Measurements from ENCODE around the gene ILKAP.

The ILKAP gene

DNA sequence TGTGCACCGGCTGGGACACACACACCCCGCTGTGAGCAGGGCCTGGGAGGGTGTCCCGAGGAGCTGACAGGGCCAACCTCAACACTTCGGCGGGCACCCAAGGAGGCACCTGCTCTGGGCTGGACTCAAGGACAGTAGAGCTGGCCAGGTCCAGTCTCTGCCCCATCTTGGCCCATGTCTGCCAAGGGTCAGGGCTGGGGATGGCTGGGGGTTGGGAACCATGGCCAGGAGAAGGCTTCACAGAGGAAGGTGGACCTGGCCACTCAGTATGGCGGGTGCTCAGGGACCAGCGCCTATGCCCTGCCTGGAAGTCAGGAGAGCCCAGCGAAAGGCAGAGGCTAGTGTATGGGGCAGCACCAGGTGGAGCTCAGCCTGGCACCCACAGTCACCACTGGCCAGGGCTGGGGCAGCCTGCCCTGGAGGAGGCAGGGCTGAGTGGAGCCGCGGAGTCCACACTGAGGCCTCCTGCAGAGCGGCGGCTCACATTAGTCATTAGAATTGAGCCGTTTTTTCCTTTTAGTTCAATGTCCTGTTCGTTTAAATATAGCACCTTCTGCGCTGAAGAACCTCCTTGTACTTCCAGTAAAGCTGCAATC, 40.6 kb downstream of the ILKAP start:
- Histone ChIP-seq H3K27me3 (ENCODE audit: low read length) (no peaks in the 10 kb centered on the region), H3K27ac (ENCODE audit: low read depth, low read length) (no peak overlapping the region)

DNA sequence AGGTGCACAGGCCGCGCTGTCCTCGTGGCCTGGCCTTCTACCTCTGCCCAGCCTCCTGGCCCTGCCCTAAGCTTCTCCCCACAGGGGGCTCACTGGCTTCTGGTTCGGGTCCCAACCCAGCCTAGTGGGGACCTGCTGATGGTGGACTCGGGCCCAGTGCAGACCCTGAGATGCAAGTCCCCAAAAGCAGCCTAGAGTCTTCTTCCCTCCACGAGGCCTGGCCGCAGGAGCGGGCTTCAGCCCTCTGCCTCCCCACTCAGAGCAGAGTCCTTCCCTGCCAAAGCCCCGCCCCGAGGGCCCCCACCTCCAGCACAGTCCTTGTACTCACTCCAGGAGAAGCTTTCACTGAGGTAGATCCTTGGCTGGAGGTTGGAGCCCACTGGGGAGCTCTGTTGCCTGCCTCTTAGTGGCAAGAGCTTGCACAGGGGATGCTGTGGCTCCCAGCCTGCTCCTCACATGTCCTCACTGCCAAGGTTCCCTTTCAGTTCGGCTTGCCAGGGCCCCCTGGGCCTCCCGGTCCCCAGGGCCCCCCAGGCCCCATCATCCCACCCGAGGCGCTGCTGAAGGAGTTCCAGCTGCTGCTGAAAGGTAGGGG, 41.1 kb downstream of the ILKAP start:
- Histone ChIP-seq H3K4me3 (ENCODE audit: insufficient read depth, low read length, poor library complexity, severe bottlenecking) (no peak overlapping the region), H3K79me2 (ENCODE audit: insufficient read depth, low read length) (no peaks in the 10 kb centered on the region), H3K9ac (ENCODE audit: low read length) (no peak overlapping the region), H3F3A (ENCODE audit: insufficient read depth) (peaks cover 4% of the 10 kb centered on the region; the same call in 1 of the 2 replicates), H3K4me2 (ENCODE audit: low read depth, low read length, poor library complexity, severe bottlenecking) (no peak overlapping the region), H3K36me3 (ENCODE audit: low read length) (no peaks in the 10 kb centered on the region), H3K9me3 (ENCODE audit: insufficient read depth, low read length) (no peaks in the 10 kb centered on the region), H3K9me2 (replicated peaks; ENCODE audit: insufficient read depth, low read length) (no peaks in the 10 kb centered on the region), H3K27me3 (ENCODE audit: low read length) (no peaks in the 10 kb centered on the region), H4K20me1 (ENCODE audit: low read depth, low read length) (no peaks in the 10 kb centered on the region), H3K27ac (ENCODE audit: low read depth, low read length) (no peak overlapping the region), H2AFZ (ENCODE audit: low read depth, low read length, severe bottlenecking) (no peak overlapping the region)
- TF ChIP-seq, protein P1, sequence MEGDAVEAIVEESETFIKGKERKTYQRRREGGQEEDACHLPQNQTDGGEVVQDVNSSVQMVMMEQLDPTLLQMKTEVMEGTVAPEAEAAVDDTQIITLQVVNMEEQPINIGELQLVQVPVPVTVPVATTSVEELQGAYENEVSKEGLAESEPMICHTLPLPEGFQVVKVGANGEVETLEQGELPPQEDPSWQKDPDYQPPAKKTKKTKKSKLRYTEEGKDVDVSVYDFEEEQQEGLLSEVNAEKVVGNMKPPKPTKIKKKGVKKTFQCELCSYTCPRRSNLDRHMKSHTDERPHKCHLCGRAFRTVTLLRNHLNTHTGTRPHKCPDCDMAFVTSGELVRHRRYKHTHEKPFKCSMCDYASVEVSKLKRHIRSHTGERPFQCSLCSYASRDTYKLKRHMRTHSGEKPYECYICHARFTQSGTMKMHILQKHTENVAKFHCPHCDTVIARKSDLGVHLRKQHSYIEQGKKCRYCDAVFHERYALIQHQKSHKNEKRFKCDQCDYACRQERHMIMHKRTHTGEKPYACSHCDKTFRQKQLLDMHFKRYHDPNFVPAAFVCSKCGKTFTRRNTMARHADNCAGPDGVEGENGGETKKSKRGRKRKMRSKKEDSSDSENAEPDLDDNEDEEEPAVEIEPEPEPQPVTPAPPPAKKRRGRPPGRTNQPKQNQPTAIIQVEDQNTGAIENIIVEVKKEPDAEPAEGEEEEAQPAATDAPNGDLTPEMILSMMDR (IDR thresholded peaks at IDR 0.05; ENCODE audit: insufficient read depth, low read length, poor library complexity, severe bottlenecking): no peak
- no peak for TF ChIP-seq EZH2phosphoT487 (conservative IDR thresholded peaks at IDR 0.05; ENCODE audit: low read length)

More for the DNA sequence above, 40.6 kb downstream of the ILKAP start:
- Histone ChIP-seq H3K4me3 (ENCODE audit: insufficient read depth, low read length, poor library complexity, severe bottlenecking) (no peak overlapping the region), H3K9me3 (ENCODE audit: insufficient read depth, low read length) (no peaks in the 10 kb centered on the region), H3K79me2 (ENCODE audit: insufficient read depth, low read length) (no peaks in the 10 kb centered on the region), H3K36me3 (ENCODE audit: low read length) (no peaks in the 10 kb centered on the region), H2AFZ (ENCODE audit: low read depth, low read length, severe bottlenecking) (no peak overlapping the region), H3F3A (ENCODE audit: insufficient read depth) (peaks cover 4% of the 10 kb centered on the region; the same call in 1 of the 2 replicates), H3K4me2 (ENCODE audit: low read depth, low read length, poor library complexity, severe bottlenecking) (no peak overlapping the region), H3K9ac (ENCODE audit: low read length) (no peak overlapping the region), H3K9me2 (replicated peaks; ENCODE audit: insufficient read depth, low read length) (no peaks in the 10 kb centered on the region), H4K20me1 (ENCODE audit: low read depth, low read length) (no peaks in the 10 kb centered on the region)
- TF ChIP-seq, protein P1 (IDR thresholded peaks at IDR 0.05; ENCODE audit: insufficient read depth, low read length, poor library complexity, severe bottlenecking): no peak
- TF ChIP-seq EZH2phosphoT487 (conservative IDR thresholded peaks at IDR 0.05; ENCODE audit: low read length): no peak

DNA sequence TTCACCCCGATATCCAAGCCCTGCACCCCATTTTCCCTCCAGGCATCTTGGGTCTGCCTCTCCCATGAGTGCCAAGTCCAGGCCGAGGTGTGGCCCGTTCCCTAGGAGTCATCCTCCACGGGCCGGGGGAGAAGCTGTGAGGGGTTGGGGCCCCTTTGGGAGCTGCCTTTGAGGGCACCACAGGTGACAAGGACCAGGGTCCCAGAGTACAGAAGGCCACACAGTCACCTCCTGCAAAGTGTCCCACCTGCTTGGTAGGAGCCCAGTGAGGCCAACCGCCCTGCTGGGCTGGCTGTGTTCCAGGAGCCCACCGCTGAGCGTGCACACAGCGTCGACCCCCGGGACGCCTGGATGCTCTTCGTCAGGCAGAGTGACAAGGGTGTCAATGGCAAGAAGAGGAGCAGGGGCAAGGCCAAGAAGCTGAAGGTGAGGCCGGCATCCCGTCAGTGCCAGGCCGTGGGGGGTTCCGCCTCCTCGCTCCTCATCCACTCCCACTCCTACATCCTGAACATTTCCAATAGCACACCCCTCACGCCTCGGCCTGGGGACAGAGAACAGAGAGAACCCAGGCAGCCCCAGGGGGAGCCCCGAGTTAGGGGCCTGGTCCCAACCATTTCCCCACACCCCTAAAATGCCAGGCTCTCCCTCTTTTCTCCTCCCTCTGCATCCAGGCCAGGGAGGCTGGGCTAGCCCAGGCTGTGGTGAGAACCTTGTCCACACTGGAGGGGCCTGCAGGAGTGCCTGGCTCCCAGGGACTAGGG, 42.0 kb downstream of the ILKAP start:
- TF ChIP-seq EZH2phosphoT487 (conservative IDR thresholded peaks at IDR 0.05; ENCODE audit: low read length): no peak
- Histone ChIP-seq H3K4me3 (ENCODE audit: insufficient read depth, low read length, poor library complexity, severe bottlenecking) (no peak overlapping the region), H3K27me3 (ENCODE audit: low read length) (no peaks in the 10 kb centered on the region), H3K4me2 (ENCODE audit: low read depth, low read length, poor library complexity, severe bottlenecking) (no peak overlapping the region), H3K36me3 (ENCODE audit: low read length) (no peaks in the 10 kb centered on the region), H3K9ac (ENCODE audit: low read length) (no peak overlapping the region), H3K79me2 (ENCODE audit: insufficient read depth, low read length) (no peaks in the 10 kb centered on the region), H3F3A (ENCODE audit: insufficient read depth) (peaks cover 4% of the 10 kb centered on the region; the same call in 1 of the 2 replicates), H2AFZ (ENCODE audit: low read depth, low read length, severe bottlenecking) (no peak overlapping the region), H3K9me2 (replicated peaks; ENCODE audit: insufficient read depth, low read length) (no peaks in the 10 kb centered on the region), H3K27ac (ENCODE audit: low read depth, low read length) (no peak overlapping the region), H3K9me3 (ENCODE audit: insufficient read depth, low read length) (no peaks in the 10 kb centered on the region), H4K20me1 (ENCODE audit: low read depth, low read length) (no peaks in the 10 kb centered on the region)

Measured in SU-DHL-6 (cell line).